ENCODE measurements around the gene FBXO11.

GRCh38 chr2:47842846-47843245 is 63.5 kb downstream of the FBXO11 start:
- TF ChIP-seq CTCF (IDR thresholded peaks at IDR 0.05; ENCODE audit: low read depth, low read length, missing input control) (no peak), JUND (IDR thresholded peaks at IDR 0.05) (no peak), SP1 (IDR thresholded peaks at IDR 0.05) (no peak), RAD21 (IDR thresholded peaks at IDR 0.05) (no peak), YY1 (IDR thresholded peaks at IDR 0.05) (no peak), MAX (IDR thresholded peaks at IDR 0.05) (no peak)
- TF ChIP-seq, protein P1, sequence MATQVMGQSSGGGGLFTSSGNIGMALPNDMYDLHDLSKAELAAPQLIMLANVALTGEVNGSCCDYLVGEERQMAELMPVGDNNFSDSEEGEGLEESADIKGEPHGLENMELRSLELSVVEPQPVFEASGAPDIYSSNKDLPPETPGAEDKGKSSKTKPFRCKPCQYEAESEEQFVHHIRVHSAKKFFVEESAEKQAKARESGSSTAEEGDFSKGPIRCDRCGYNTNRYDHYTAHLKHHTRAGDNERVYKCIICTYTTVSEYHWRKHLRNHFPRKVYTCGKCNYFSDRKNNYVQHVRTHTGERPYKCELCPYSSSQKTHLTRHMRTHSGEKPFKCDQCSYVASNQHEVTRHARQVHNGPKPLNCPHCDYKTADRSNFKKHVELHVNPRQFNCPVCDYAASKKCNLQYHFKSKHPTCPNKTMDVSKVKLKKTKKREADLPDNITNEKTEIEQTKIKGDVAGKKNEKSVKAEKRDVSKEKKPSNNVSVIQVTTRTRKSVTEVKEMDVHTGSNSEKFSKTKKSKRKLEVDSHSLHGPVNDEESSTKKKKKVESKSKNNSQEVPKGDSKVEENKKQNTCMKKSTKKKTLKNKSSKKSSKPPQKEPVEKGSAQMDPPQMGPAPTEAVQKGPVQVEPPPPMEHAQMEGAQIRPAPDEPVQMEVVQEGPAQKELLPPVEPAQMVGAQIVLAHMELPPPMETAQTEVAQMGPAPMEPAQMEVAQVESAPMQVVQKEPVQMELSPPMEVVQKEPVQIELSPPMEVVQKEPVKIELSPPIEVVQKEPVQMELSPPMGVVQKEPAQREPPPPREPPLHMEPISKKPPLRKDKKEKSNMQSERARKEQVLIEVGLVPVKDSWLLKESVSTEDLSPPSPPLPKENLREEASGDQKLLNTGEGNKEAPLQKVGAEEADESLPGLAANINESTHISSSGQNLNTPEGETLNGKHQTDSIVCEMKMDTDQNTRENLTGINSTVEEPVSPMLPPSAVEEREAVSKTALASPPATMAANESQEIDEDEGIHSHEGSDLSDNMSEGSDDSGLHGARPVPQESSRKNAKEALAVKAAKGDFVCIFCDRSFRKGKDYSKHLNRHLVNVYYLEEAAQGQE (IDR thresholded peaks at IDR 0.05), result no peak

All from liver (tissue), 3 donors.